Left renal pelvis (tissue), 4 donors: ENCODE results near the gene GRK5. TPM values are rescaled to one million over a fixed set of nuclear protein-coding genes. Genes with fewer than 3 reads are reported as not detected.

Experiments used
- DNase-seq, 4 donors: peaks; one replicate each; pipeline ENCODE4 v3.0.0-alpha.2; 2013; ENCODE audit warnings: low read depth in 4 of 4, low spot score in 3 of 4
- polyA plus RNA-seq, 4 donors: library from polyadenylated mRNA; unstranded; fragments of 120-200 nt; gene quantifications; one replicate each; pipeline ENCODE4 v1.2.1, GENCODE V29; 2013; ENCODE audit not compliant: insufficient read length in 4 of 4

The GRK5 gene
- polyA plus RNA-seq, 4 donors: 14.5 to 35.1 (median 18.2) TPM

DNA sequence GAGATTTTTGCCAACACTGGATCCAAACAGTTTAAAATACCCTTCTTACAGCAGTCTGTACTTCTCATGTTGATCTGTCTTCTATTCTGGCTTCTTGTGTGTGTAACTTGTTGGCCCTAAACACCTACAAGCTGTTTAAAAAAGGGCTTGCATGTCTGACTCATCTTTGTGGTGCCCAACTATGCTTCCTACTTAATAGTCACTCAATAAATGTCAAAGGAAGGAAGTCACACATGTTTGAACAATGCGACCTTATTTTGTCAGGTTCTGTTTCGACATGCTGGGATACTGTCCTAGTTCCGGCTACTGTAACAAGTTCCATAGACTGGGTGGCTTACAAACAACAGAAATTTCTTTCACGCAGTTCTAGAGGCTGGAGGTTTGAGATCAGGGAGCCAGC lies 9.4 kb upstream of the GRK5 start:
- no peak for DNase-seq

- no peak for DNase-seq
Measured at GRCh38 chr10:119198438-119198837, 8.9 kb upstream of the GRK5 start.

GRCh38 chr10:119199231-119199992 lies 8.0 kb upstream of the GRK5 start:
- DNase-seq: peak in 1 of 4 donors; percentile 54

DNA sequence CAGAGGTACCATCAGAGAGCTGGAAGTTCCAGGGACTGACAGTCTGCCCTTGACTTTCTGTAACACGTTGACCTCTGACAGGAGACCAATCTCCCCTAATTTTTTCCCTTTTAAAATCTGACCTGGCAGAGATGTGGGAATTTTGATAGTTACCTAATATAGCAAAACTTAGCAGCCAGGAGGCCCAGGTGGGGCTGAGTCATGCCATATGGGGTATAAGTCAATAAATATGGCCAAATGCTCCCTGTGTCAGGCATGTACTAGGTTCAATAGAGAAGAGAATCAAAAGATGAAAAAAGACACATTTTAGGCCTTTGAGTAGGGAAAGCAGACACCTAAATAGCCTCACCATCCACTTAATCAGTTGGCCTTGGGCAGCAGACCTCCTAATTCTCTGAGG lies 6.1 kb upstream of the GRK5 start:
- no peak for DNase-seq

DNA sequence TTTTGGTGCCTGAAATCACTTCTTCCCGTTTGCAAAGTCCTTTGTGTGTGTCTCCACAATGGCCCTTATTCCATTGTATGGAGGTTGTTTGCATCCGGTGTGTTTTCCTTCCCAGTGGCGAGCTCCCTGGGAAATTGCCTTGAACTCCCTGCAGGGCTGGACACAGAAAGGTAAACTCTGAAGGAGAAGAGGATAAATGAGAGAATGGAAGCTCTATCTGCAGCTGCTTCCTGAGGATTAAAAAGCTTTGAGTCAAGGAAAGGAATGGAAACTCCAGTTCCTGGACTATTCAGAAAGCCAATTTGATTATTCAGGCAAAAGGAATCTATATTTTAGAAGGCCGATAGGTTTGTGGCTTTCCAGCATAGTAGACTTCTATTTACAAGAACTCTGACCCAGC lies 4.4 kb upstream of the GRK5 start:
- DNase-seq: no peak

GRCh38 chr10:119205894-119206602 lies 1.3 kb upstream of the GRK5 start:
- DNase-seq: no peak

GRCh38 chr10:119206603-119207365 lies 587 bp upstream of the GRK5 start:
- DNase-seq: peak in 1 of 4 donors; percentile 56

DNA sequence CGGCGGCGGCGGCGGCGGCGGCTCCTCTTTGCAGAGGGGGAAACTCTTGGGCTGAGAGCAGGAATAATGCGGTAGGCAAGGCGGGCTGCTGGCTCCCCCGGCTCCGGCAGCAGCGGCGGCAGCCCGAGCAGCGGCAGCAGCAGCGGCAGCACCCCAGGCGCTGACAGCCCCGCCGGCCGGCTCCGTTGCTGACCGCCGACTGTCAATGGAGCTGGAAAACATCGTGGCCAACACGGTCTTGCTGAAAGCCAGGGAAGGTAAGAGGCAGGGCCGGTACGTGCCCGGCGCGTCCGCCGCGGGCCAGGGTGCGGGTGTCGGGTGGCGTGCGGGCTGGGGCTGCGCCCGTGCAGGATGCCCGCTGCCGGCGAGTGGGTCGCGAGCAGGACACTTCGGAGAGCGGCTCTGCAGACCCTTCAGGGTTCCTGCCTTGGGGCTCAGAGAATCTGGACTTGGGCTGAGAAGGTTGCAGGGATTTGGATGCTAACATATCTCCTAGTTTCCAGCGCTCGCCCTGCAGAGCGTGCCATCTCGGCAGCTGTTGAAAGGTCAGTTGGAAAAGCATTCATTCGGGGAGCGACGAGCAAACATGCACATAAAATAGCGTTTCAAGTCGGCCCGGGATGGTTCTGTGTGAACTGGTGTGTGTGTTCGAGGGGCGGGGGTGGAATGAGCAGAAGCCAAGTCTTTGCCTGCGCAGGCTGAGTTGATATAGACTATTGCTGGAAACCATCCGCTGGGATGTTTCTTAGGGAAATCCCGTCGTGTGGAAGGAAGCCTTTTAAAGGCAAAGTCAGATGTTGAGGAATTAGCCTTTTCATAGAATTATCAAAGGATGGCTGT lies 562 bp downstream of the GRK5 start:
- no peak for DNase-seq

- no peak for DNase-seq
Measured at GRCh38 chr10:119208553-119208940, 1.2 kb downstream of the GRK5 start.

GRCh38 chr10:119209035-119209735 lies 1.8 kb downstream of the GRK5 start:
- DNase-seq: peak in 1 of 4 donors; percentile 50

DNA sequence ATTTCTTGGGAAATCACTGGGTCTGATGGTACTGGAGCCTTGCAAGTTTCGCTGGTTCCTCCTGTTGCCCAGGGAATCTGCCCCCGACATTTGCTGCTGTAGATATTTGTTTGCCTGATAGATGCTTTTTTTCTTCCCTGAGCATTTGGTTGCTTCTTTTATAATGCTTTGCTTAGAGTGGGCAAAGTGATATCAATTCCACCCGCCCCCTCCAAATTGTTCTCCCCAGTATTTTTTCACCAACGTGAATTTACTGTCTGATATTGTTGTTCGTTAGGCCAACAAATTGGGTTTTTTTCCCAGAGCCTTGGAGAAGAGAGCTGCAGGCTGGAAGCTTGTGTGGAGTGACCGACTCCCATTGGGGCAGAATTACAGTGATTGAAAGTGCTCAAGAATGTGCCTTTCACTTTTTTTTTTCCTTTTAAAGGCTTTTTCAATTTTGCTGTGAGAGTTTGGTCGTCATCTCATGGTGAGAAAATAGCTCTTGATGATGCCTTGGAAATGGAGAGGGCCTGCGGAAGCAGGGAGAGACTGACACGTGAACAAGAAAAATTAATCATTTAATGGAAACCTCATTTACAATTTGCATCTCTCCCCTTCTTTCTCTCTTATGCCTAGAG lies 2.5 kb downstream of the GRK5 start:
- DNase-seq: no peak

DNA sequence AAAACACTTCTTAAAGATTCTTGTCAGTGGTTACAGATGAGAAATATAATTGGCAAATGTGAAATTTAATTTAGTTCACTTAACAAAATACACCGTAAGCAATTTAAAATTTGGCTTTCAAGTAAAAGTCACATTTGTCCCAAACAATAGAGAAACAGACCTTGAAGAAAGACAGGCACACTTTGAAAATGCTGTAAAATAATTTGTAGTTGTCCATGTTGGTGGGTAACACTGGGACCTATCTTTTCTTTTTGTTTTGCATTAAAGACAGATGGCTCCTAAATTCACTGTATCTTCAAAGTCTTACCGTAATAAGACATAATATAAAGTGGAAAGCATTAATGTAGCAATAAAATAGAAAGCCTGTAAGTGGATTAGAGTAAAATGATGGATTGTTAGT lies 3.3 kb downstream of the GRK5 start:
- DNase-seq: no peak

DNA sequence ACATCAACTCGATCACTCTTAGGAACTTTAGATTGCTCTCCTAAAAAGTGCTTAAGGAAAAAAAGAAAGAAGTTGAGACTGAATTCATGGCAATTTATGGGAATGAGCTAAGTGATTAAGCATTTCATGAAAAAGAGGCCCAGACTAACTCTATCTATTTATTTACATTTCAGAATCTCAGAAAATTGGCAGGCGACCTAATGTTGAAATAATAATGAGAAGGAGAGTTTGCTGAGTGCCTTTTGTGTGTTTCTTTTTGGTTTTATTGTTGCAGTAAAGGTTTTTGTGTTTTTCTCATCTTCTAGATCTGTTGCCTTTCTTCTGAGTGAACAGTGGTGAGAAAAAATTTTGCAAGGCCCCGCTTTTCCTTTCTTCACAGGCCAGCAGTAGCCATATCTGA lies 3.8 kb downstream of the GRK5 start:
- no peak for DNase-seq

DNA sequence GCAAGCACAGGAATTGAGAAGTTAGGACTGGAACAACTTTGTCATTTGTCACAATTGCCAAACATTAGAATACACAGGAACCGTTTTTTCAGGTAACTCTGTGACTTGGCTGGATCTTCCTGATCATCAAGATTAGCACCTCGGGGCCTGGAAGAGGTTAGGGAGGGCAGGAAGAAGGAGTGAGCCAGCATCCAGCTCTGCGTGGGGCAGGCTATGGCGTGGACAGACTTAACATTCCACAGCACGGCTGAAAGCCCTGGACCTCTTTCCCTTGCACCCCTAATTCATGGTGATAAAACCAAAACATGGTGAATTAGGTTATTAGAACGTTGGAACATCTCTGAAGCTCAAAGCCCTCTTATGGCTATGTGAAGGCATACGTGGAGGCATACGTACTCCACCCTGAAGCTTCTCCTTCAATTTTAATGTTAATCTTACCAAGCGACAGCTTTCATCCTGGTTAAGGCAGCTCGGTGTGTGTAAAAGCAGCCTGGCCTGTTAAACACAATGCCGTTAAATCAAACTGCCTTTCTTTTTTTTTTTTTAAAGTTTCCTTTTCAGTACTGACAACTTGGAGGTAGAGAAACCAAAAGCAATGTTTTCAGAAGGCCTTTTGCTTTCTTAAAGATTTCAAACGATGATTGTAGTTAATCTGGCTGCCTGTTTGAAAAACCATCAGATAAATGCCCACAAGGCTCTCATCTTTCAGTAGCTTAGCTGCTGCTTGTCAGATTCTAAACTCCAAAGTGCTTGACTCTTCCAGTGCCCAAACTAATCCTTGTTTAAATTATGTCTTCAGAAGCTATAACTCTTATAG lies 4.5 kb downstream of the GRK5 start:
- no peak for DNase-seq

DNA sequence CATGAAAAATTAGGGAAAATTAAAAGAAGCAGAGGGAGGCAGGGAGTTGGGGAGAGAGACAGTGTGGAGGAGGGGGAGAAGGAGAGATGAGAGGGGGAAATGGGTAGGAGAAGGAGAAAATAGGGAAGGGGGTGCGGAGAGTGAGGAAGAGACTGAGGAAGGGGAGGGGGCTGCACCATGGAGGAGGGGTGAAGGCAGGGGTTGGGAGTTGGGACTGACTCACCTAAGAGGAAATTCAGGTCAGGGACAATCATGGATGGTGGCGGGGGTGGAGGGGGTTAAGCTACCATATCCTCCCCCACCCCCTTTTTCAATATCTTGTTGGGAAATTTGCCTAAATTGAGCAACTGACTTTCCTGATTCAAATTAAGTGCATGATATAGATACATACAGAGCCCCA lies 8.0 kb downstream of the GRK5 start:
- no peak for DNase-seq

GRCh38 chr10:119216127-119216526 lies 8.8 kb downstream of the GRK5 start:
- DNase-seq: no peak

- DNase-seq: no peak
Measured at GRCh38 chr10:119217401-119217800, 10.0 kb downstream of the GRK5 start.

DNA sequence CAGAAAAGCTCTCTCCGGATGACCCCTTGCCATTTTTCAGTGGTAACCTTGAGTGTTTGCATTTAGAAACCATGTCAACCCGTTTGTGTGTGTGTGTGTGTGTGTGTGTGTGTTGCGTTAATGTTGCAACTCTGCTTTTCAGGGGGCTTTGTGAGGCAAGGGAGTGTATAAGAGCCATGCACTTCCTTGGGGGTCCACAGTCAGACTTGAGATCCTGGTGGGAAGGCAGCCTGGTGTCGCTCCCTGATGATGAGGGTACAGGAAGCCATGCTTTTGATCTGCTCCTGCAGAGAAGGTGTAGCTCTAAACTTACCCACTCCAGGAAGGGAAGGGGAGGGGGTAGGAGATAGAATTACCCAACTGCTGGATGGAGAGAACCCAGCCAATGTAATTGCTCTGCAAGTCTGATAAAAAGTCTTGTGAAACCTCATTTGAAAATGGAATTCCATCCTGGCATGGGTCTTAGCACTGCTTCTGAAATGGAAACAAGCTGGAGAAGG lies 10.7 kb downstream of the GRK5 start:
- DNase-seq: no peak

DNA sequence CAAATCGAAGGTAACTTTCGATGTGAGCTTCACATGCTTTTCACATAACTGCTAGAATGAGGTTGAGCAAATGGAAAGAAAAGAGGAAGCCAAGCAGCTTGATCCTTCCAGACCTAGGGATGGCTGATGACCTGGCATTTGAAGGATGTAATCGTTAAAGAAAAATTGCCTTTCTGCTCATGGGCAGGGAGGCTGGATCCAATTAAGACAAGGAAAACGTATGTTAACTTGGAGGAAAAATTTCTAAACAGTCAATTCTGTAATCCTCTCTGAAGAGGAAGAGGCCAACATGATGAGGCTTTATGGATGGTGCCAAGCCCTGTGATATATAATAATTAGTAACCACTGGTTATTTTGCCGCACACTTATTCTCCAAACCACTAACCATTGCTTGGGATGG lies 12.5 kb downstream of the GRK5 start:
- DNase-seq: no peak
